HL-60 (cell line): ENCODE results near the gene AEBP2.

ENCODE experiments used
- DNase-seq, 2 experiments: peaks; one replicate each; pipeline ENCODE4 v3.0.0-alpha.2; 2010 to 2020; ENCODE audit warnings: low read depth in 1 of 2, low spot score in 1 of 2
- H3K27ac ChIP-seq: fragments of 250-450 bp; sonication (Bioruptor Pico); replicated peaks from 2 replicates; pipeline ENCODE4 v1.5.1; 2020; ENCODE audit warnings: mild to moderate bottlenecking, moderate library complexity
- H3K27me3 ChIP-seq: fragments of 250-450 bp; sonication (Bioruptor Pico); 2 replicates; pipeline ENCODE4 v1.5.1; 2021; ENCODE audit warnings: mild to moderate bottlenecking, moderate library complexity; ENCODE audit not compliant: insufficient read depth, poor library complexity, severe bottlenecking
- H3K4me3 ChIP-seq: replicated peaks from 2 replicates; pipeline ENCODE4 v1.5.1; 2011; ENCODE audit warnings: mild to moderate bottlenecking, control low read depth, low read length; ENCODE audit not compliant: insufficient read depth
- GABPA ChIP-seq: IDR thresholded peaks from 2 replicates; pipeline ENCODE4 v1.6.1; 2012; ENCODE audit warnings: low read depth
- POLR2AphosphoS5 ChIP-seq: IDR thresholded peaks from 2 replicates; pipeline ENCODE4 v1.6.1; 2012; ENCODE audit warnings: low read depth
- SPI1 ChIP-seq: IDR thresholded peaks from 2 replicates; pipeline ENCODE4 v1.6.1; 2012; ENCODE audit warnings: low read depth, mild to moderate bottlenecking, borderline replicate concordance
- TF ChIP-seq, protein P1 (sequence below): IDR thresholded peaks from one replicate; pipeline ENCODE4 v1.5.1; 2011; ENCODE audit warnings: low read length, control low read depth, inconsistent platforms; ENCODE audit not compliant: insufficient read depth
- TF ChIP-seq, protein P2 (sequence below): IDR thresholded peaks from 2 replicates; pipeline ENCODE4 v1.6.1; 2012; ENCODE audit warnings: low read depth; ENCODE audit not compliant: insufficient replicate concordance

AEBP2 gene

DNA sequence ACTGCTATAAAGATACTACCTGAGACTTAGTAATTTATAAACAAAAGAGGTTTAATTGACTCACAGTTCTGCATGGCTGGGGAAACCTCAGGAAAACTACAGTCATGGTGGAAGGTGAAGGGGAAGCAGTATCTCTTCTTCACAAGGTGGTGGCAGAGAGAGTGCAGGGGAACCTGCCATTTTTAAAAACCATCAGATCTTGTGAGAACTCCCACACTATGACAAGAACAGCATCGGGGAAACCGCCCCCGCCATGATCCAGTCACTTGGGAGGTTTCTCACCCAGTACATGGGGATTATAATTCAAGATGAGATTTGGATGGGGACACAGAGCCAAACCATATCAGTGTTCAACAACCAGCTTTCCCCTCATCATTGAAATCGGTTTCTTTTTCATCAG lies 49.9 kb downstream of the AEBP2 start:
- H3K4me3 ChIP-seq, result no peak overlapping the region
- H3K27ac ChIP-seq, result no peak overlapping the region
- no peak for DNase-seq
- no peaks in the 10 kb centered on the region for H3K27me3 ChIP-seq
- TF ChIP-seq, protein P1, sequence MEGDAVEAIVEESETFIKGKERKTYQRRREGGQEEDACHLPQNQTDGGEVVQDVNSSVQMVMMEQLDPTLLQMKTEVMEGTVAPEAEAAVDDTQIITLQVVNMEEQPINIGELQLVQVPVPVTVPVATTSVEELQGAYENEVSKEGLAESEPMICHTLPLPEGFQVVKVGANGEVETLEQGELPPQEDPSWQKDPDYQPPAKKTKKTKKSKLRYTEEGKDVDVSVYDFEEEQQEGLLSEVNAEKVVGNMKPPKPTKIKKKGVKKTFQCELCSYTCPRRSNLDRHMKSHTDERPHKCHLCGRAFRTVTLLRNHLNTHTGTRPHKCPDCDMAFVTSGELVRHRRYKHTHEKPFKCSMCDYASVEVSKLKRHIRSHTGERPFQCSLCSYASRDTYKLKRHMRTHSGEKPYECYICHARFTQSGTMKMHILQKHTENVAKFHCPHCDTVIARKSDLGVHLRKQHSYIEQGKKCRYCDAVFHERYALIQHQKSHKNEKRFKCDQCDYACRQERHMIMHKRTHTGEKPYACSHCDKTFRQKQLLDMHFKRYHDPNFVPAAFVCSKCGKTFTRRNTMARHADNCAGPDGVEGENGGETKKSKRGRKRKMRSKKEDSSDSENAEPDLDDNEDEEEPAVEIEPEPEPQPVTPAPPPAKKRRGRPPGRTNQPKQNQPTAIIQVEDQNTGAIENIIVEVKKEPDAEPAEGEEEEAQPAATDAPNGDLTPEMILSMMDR, result no peak
- TF ChIP-seq, protein P2, sequence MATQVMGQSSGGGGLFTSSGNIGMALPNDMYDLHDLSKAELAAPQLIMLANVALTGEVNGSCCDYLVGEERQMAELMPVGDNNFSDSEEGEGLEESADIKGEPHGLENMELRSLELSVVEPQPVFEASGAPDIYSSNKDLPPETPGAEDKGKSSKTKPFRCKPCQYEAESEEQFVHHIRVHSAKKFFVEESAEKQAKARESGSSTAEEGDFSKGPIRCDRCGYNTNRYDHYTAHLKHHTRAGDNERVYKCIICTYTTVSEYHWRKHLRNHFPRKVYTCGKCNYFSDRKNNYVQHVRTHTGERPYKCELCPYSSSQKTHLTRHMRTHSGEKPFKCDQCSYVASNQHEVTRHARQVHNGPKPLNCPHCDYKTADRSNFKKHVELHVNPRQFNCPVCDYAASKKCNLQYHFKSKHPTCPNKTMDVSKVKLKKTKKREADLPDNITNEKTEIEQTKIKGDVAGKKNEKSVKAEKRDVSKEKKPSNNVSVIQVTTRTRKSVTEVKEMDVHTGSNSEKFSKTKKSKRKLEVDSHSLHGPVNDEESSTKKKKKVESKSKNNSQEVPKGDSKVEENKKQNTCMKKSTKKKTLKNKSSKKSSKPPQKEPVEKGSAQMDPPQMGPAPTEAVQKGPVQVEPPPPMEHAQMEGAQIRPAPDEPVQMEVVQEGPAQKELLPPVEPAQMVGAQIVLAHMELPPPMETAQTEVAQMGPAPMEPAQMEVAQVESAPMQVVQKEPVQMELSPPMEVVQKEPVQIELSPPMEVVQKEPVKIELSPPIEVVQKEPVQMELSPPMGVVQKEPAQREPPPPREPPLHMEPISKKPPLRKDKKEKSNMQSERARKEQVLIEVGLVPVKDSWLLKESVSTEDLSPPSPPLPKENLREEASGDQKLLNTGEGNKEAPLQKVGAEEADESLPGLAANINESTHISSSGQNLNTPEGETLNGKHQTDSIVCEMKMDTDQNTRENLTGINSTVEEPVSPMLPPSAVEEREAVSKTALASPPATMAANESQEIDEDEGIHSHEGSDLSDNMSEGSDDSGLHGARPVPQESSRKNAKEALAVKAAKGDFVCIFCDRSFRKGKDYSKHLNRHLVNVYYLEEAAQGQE, result no peak
- TF ChIP-seq POLR2AphosphoS5, result no peak
- no peak for TF ChIP-seq GABPA
- TF ChIP-seq SPI1, result no peak

DNA sequence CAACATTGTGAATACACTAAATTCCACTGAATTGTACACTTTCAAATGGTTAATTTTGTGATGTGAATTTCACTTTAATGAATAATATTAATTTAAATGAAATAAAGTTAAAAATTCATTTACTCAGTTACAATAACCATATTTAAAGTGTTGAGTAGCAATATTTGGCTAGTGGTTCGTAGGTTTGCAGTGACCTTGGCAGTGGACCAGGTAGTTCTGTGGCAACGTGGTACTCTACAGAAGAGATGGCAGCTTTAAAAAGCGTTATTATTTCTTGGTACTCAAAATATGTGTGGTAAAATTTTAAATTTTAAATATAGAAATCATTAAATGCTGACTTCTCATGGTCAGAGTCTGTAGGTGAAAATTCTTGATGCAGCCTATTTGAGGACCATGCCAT lies 51.6 kb downstream of the AEBP2 start:
- H3K4me3 ChIP-seq, result no peak overlapping the region
- H3K27me3 ChIP-seq, result no peaks in the 10 kb centered on the region
- H3K27ac ChIP-seq, result no peak overlapping the region
- TF ChIP-seq GABPA (no peak), POLR2AphosphoS5 (no peak), SPI1 (no peak)
- TF ChIP-seq, protein P1, result no peak
- TF ChIP-seq, protein P2, result no peak
- no peak for DNase-seq

DNA sequence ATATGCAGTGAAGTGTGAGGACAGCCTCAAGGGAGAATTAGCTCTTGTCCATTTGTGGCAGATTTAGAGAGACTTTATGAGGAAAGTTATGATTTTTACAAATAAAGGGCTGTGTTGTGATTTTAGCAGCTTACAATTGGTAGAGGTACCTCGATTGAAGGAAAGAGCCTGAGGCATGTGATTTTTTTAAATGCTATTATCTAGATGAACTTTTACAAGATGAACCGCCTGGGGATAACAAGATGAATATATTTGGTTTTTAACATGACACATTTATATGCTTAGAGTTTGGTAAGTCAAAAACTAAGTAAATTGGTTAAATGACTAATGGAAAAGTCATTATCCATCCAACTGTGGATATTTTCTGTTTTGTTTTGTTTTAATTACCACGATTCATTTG lies 52.6 kb downstream of the AEBP2 start:
- Histone ChIP-seq H3K27me3 (no peaks in the 10 kb centered on the region), H3K4me3 (no peak overlapping the region), H3K27ac (no peak overlapping the region)
- DNase-seq, result no peak
- TF ChIP-seq, protein P1, result no peak
- TF ChIP-seq GABPA, result no peak

DNA sequence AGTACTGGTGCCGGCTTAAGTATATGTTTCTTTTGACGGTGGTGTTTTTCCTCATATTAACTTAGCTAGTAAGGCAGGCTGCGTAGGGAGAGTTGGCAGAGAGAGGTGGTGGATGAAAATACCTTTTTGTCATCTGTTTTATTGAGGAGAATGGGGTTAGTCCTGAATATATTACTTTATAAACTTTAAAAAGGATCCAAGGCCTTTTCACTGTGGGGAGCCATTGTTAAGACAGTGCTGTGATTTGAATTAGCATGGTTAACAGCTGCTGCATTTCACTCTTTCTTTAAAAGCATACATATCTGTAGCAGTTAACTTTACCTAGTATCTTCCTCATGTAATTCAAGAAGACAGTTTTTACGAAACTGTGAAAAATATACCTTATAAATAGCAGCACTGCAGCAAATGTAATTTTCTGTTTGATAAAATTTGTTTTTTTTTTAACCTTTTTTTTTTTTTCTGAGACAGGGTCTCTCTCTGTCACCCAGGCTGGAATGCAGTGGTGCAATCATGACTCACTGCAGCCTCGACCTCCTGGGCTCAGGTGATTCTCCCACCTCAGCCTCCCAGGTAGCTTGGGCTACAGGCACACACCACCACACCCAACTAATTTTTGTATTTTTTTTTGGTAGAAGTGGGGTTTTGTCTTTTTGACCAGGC lies 57.1 kb downstream of the AEBP2 start:
- H3K27me3 ChIP-seq, result no peaks in the 10 kb centered on the region
- H3K27ac ChIP-seq, result no peak overlapping the region
- no peak overlapping the region for H3K4me3 ChIP-seq
- TF ChIP-seq SPI1, result no peak
- no peak for TF ChIP-seq GABPA
- no peak for TF ChIP-seq POLR2AphosphoS5
- TF ChIP-seq, protein P2, result no peak
- TF ChIP-seq, protein P1, result no peak
- DNase-seq, result no peak
